ENCODE data around the gene PROK1. TPM values are rescaled to one million over a fixed set of nuclear protein-coding genes. Genes with fewer than 3 reads are reported as not detected.

Gene PROK1
- total RNA-seq, 4 donors from 2014 or later, result 0.72 to 4.2 TPM; not detected in 2

GRCh38 chr1:110494036-110494435, 43.1 kb downstream of the PROK1 start:
- Histone ChIP-seq H3K9me3 (no peaks in the 10 kb centered on the region), H3K4me1 (no peaks in the 10 kb centered on the region), H3K36me3 (no peaks in the 10 kb centered on the region), H3K4me3 (no peak overlapping the region), H3K27me3 (no peaks in the 10 kb centered on the region), H3K27ac (no peak overlapping the region)
- no peak for TF ChIP-seq CTCF (IDR thresholded peaks at IDR 0.05)
- TF ChIP-seq POLR2AphosphoS5 (IDR thresholded peaks at IDR 0.05), result no peak
- TF ChIP-seq EP300 (IDR thresholded peaks at IDR 0.05), result no peak
- no peak for TF ChIP-seq POLR2A (IDR thresholded peaks at IDR 0.05)
- WGBS, result 79% methylated on average over 4 of the region's 5 CpGs
- DNase-seq (ENCODE audit: low spot score in 2 of 2), result no peak

- TF ChIP-seq POLR2A (IDR thresholded peaks at IDR 0.05) (no peak), POLR2AphosphoS5 (IDR thresholded peaks at IDR 0.05) (no peak), EP300 (IDR thresholded peaks at IDR 0.05) (no peak), CTCF (IDR thresholded peaks at IDR 0.05) (no peak)
- H3K4me1 ChIP-seq, result no peaks in the 10 kb centered on the region
- no peaks in the 10 kb centered on the region for H3K36me3 ChIP-seq
- H3K27ac ChIP-seq, result no peak overlapping the region
- H3K9me3 ChIP-seq, result no peaks in the 10 kb centered on the region
- 50% methylated on average over 20 of the region's 21 CpGs for WGBS
- DNase-seq (ENCODE audit: low spot score in 2 of 2), result no peak
- H3K4me3 ChIP-seq, result no peak overlapping the region
- H3K27me3 ChIP-seq, result no peaks in the 10 kb centered on the region
These were observed 43.8 kb downstream of the PROK1 start for GRCh38 chr1:110494522-110495406.

GRCh38 chr1:110495926-110496600, 45.1 kb downstream of the PROK1 start:
- Histone ChIP-seq H3K4me1 (no peaks in the 10 kb centered on the region), H3K27me3 (no peaks in the 10 kb centered on the region), H3K4me3 (no peak overlapping the region), H3K9me3 (no peaks in the 10 kb centered on the region), H3K27ac (no peak overlapping the region), H3K36me3 (no peaks in the 10 kb centered on the region)
- no peak for TF ChIP-seq POLR2AphosphoS5 (IDR thresholded peaks at IDR 0.05)
- peak; percentile 69 to 87 for TF ChIP-seq CTCF (IDR thresholded peaks at IDR 0.05)
- TF ChIP-seq EP300 (IDR thresholded peaks at IDR 0.05), result no peak
- TF ChIP-seq POLR2A (IDR thresholded peaks at IDR 0.05), result no peak
- DNase-seq (ENCODE audit: low spot score in 2 of 2), result peak in 1 of 2 donors; percentile 80
- 23% methylated on average over 8 of the region's 8 CpGs for WGBS

- TF ChIP-seq POLR2AphosphoS5 (IDR thresholded peaks at IDR 0.05) (no peak), EP300 (IDR thresholded peaks at IDR 0.05) (no peak), CTCF (IDR thresholded peaks at IDR 0.05) (no peak), POLR2A (IDR thresholded peaks at IDR 0.05) (no peak)
- WGBS, result 92% methylated on average over 6 of the region's 6 CpGs
- Histone ChIP-seq H3K36me3 (no peaks in the 10 kb centered on the region), H3K27ac (no peak overlapping the region), H3K9me3 (no peaks in the 10 kb centered on the region), H3K27me3 (no peaks in the 10 kb centered on the region), H3K4me1 (no peaks in the 10 kb centered on the region), H3K4me3 (no peak overlapping the region)
- no peak for DNase-seq (ENCODE audit: low spot score in 2 of 2)
These were observed 47.3 kb downstream of the PROK1 start for GRCh38 chr1:110498270-110498669.

GRCh38 chr1:110501488-110502132, 50.7 kb downstream of the PROK1 start:
- Histone ChIP-seq H3K9me3 (no peaks in the 10 kb centered on the region), H3K27me3 (no peaks in the 10 kb centered on the region), H3K27ac (no peak overlapping the region), H3K4me3 (no peak overlapping the region), H3K36me3 (no peaks in the 10 kb centered on the region), H3K4me1 (no peaks in the 10 kb centered on the region)
- DNase-seq (ENCODE audit: low spot score in 2 of 2), result no peak
- WGBS, result 82% methylated on average over 6 of the region's 6 CpGs
- no peak for TF ChIP-seq CTCF (IDR thresholded peaks at IDR 0.05)
- TF ChIP-seq EP300 (IDR thresholded peaks at IDR 0.05), result no peak
- no peak for TF ChIP-seq POLR2AphosphoS5 (IDR thresholded peaks at IDR 0.05)
- no peak for TF ChIP-seq POLR2A (IDR thresholded peaks at IDR 0.05)

All from suprapubic skin (tissue), 4 donors.